ENCODE data around the gene ZFP91.

Gene ZFP91

DNA sequence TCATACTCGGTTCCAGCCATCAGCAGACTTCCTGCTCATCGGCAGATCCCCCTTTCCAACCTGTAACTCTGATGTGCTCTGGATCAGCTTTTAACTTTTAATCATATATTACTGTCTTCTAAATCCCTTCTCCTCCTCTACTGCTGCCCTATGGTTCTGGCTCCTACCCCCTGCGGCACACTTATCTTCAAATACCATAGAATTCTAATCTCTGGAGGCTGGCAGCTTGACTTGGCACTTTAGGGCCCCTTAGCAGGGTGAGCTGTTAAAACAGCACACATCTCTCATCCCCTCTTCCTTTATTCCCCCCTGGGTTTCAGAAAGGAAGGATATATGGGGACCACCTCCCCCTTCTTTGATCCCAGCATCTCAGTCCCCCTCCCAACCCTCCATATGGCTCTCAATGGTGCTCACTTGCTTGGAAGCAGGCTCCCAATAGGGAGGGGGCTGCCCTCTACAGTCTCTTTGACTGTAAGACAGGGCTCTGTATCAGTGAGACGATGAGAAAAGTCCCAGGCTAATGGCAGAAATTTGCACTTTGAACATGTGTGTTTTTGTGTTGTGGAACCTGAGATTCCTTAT lies 39.2 kb downstream of the ZFP91 start:
- DNase-seq (ENCODE audit: low read depth), result peak; percentile 29
- TF ChIP-seq, protein P1, sequence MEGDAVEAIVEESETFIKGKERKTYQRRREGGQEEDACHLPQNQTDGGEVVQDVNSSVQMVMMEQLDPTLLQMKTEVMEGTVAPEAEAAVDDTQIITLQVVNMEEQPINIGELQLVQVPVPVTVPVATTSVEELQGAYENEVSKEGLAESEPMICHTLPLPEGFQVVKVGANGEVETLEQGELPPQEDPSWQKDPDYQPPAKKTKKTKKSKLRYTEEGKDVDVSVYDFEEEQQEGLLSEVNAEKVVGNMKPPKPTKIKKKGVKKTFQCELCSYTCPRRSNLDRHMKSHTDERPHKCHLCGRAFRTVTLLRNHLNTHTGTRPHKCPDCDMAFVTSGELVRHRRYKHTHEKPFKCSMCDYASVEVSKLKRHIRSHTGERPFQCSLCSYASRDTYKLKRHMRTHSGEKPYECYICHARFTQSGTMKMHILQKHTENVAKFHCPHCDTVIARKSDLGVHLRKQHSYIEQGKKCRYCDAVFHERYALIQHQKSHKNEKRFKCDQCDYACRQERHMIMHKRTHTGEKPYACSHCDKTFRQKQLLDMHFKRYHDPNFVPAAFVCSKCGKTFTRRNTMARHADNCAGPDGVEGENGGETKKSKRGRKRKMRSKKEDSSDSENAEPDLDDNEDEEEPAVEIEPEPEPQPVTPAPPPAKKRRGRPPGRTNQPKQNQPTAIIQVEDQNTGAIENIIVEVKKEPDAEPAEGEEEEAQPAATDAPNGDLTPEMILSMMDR (conservative IDR thresholded peaks at IDR 0.05; ENCODE audit: low read depth, low read length), result peak; percentile 46
- no peak overlapping the region for H3K4me3 ChIP-seq (ENCODE audit: low read depth, low read length)

DNA sequence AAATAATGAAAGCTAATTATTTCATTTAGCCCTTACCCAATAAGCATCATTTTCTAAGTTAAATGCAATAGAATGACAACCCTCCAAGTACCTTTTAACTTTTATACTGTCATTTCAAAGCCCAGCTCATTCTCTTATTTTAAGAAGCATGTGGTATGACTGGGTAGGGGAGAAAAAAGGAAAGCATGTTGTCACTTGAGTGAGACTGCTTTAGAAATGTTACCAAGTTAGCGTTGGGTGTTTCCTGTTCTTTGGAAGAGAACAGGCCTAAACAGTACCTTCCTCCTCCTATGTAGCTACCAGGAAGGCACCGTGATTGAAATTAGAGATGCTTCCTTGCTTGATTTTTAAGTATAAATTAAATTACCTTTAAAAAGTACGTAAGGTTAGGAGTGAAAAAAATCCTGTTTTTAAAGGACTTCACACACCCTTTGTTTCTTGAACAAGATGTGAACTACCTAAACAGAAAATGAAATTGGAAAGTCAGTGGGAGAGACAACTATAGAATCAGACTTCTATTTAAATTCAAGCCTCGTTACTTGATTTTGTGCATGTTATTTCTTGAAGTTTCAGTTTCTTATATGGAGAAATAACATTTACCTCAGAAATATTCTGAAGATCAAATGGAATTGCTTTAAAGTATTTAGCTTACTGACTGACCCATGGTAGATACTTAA lies 42.9 kb downstream of the ZFP91 start:
- H3K4me3 ChIP-seq (ENCODE audit: low read depth, low read length), result no peak overlapping the region
- TF ChIP-seq, protein P1 (conservative IDR thresholded peaks at IDR 0.05; ENCODE audit: low read depth, low read length), result no peak
- no peak for DNase-seq (ENCODE audit: low read depth)

DNA sequence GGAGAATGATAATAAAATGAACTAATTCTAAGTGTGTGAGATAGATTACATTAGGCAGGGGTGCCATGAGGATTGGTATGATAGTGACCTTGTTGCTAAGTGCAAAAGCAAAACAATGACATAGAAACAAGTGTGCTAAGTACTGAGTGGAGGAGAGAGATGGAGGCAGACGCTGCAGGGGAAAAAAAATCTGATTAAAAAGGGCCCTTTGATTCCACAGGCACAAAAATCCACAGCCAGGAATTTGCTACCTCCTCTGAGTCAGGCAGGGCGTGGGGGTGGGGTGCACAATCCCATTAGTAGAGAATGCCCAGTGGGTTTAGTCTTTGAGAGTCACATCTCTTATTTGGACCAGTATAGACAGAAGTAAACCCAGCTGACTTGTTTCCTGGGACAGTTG lies 43.5 kb downstream of the ZFP91 start, which contains the start of gene CNTF:
Gene CNTF, plus strand, starts transcription at position 322 of the 400 bp plus-strand sequence. CDS start 88 bp downstream, outside the sequence.
- no peak within 1 kb of the TSS for H3K4me3 ChIP-seq (ENCODE audit: low read depth, low read length)
- DNase-seq (ENCODE audit: low read depth), result peak; percentile 35
- TF ChIP-seq, protein P1 (conservative IDR thresholded peaks at IDR 0.05; ENCODE audit: low read depth, low read length), result no peak

DNA sequence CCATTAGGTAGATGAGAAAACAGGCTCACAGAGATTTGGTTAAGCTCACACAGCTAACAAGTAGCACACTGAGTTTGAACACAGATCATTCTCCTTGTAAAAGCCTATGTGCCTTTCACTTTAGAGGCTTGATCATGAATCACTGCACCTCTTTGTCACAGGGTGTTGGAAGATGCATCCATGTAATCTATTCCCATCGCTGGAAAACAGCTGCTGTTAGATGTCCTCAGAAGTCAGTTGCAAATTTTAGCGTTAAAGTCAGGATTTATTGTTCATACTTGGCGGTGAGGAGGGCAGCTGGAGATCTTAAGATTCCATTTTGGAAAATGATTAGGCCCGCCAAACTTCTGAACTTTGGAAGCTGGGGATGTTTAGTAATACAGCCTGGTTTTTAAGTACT lies 46.2 kb downstream of the ZFP91 start:
- DNase-seq (ENCODE audit: low read depth), result no peak
- no peak overlapping the region for H3K4me3 ChIP-seq (ENCODE audit: low read depth, low read length)
- TF ChIP-seq, protein P1 (conservative IDR thresholded peaks at IDR 0.05; ENCODE audit: low read depth, low read length), result no peak

DNA sequence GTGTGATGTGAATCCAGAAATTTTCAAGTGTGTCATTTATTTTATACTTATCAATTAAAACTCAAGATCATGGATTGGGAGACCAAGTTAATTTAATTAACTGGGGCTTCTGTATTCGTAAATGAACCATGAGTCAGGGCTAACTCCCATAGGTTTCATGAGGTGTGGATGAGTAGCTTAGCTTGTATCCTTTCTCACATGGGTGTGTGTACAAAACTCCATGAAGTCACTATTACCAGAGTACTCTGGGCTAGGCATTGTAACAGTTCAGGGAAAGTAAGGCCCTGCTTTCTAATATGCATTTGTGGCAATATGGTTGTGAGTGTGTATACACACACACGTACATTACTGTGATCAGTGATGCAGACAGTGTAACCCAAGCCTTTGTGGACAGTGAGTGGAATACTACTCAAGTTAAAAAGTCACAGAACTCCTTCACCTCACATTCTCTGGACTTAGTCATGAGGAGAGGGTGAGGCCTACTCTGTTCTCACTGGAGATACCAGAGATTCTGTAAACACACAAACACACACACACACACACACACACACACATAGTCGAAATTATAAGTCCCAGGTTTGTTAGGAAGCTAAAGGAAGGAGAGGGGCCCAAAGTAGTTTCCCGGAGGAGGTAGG lies 47.1 kb downstream of the ZFP91 start:
- peak; percentile 94 for DNase-seq (ENCODE audit: low read depth)
- TF ChIP-seq, protein P1 (conservative IDR thresholded peaks at IDR 0.05; ENCODE audit: low read depth, low read length), result no peak
- H3K4me3 ChIP-seq (ENCODE audit: low read depth, low read length), result no peak overlapping the region

DNA sequence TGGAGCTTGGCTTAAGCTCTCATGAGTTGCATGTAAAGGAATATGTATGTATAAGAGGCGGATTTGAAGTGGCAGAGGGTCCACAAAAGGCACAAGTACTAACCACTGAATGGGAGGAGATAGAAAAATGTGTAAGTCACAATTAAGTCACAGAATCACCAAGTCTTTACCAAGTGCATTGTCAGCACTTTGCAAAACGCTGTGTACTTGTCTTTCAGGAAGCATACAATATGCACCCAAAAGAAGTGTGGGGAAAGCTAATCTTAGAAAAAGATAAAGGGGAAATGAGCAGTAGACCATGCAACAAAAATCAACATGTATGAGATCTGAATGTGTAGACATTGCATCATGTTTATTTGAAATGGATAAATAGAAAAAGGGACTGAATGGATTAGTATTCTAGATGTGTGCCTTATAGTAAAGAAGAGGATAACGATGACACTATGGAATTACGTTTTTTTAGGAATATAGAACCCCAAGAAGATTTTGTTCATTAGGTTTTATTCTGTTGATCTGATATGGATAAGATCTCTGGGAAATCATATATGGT lies 48.1 kb downstream of the ZFP91 start:
- TF ChIP-seq, protein P1 (conservative IDR thresholded peaks at IDR 0.05; ENCODE audit: low read depth, low read length), result no peak
- DNase-seq (ENCODE audit: low read depth), result peak; percentile 27
- H3K4me3 ChIP-seq (ENCODE audit: low read depth, low read length), result no peak overlapping the region

Data from choroid plexus epithelial cell (primary cell).